ENCODE measurements around the gene IRF2BP2. TPM values are rescaled to one million over a fixed set of nuclear protein-coding genes. Genes with fewer than 3 reads are reported as not detected.

The IRF2BP2 gene
- polyA plus RNA-seq, 2 donors = 48.8 to 68.5 TPM

DNA sequence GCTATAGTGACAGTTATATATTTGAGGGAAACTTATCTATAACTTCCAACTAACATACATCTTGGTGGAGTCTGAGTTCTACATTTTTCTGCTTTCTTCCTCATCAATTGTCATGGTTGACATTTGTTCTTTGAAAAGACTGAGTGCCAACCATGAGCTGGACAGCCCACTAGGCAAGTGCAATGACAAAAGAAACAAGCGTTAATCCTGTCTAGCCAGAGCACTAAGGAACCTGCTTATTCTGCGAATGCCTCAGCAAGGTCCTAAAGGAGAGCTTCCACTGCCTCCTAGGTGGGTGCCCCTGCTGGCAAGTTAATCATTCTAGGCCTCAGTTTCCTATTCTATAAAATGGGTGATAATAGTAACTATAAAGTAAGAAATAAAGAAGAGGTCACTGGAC lies 44.8 kb downstream of the IRF2BP2 start:
- H3K27ac ChIP-seq (ENCODE audit: low read depth in 2 of 2, low read length in 1 of 2) = peak overlapping the region; percentile 30 to 74
- no peaks in the 10 kb centered on the region for H3K9me3 ChIP-seq (ENCODE audit: control insufficient read depth in 2 of 2, insufficient read depth in 1 of 2, low read depth in 1 of 2, low read length in 1 of 2)
- no peak overlapping the region for H3K4me3 ChIP-seq (ENCODE audit: low read depth in 1 of 2, low read length in 2 of 2)
- WGBS, 2 donors = 53 to 67% methylated on average over 2 of the region's 2 CpGs
- no peaks in the 10 kb centered on the region for H3K4me1 ChIP-seq (ENCODE audit: control insufficient read depth in 2 of 2, insufficient read depth in 2 of 2, low read length in 1 of 2)
- H3K36me3 ChIP-seq (ENCODE audit: control insufficient read depth in 2 of 2, insufficient read depth in 2 of 2, low read length in 1 of 2) = no peaks in the 10 kb centered on the region
- H3K27me3 ChIP-seq (ENCODE audit: control insufficient read depth in 1 of 2, insufficient read depth in 2 of 2, low read length in 2 of 2) = no peaks in the 10 kb centered on the region

DNA sequence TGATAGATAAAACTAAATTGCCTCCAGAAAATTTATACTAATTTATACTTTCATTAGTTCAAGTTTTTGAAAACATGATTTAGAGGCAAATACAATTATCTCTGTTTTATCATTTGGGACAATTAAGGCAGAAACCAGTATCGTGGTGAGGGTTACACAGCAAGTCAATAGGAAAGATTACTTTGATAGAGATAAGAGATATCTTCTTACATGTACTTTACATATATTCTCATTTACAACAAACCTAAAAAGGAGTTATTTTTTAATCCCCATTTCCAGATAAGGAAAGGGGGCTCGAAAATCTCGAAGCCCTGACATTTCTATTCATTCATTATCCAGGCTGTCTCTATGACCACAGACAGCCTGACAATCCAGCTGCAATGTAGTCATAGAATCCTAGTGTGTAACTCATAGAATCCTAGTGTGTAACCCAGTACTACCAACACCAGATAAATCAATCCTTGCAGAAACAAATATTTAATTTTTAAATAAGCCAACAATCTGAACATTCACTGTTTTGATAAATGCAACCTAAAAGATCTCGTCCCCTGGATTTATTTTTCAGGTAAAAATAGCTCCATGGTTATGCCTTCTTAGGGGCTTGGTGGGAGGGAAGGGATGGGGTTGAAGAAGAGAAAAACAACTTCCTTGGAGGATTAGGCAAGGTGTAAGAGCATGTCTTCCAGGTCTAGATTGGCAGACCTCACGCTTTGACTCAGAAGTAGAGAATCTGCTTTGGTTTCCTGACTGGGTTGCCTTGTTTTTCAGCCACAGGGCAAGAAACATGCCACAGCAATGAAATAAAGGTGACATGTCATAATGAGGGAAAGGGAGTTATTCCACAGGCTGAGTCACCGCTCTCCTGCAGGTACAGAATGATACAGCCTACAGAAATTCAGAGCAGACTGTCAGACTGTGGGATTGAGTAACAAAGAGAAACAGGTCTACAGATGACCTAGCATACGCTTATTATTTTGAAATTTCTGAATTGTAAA lies 45.6 kb downstream of the IRF2BP2 start:
- 47 to 54% methylated on average over 7 of the region's 7 CpGs for WGBS, 2 donors
- peak overlapping the region in 1 of 2 donors; percentile 60 for H3K27ac ChIP-seq (ENCODE audit: low read depth in 2 of 2, low read length in 1 of 2)
- no peaks in the 10 kb centered on the region for H3K36me3 ChIP-seq (ENCODE audit: control insufficient read depth in 2 of 2, insufficient read depth in 2 of 2, low read length in 1 of 2)

DNA sequence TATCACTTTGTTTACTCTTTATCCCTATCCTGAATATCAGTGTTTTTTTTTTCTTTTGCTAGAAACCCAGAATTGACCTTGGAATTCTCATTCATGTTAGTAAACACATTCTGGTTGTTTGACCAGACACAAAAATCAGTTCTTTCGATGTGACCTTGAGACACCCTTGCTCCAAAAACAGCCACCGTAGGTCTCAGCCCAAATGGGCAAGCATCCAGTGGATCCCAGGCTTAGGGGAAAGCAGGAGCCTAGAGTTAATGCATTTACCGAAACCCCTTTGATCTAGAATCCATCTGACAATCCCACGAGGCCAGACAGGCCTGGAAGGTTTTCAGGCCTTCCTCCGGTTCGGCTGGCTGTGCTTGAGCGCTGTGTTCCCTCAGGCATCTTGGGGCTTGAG lies 47.6 kb downstream of the IRF2BP2 start:
- no peaks in the 10 kb centered on the region for H3K9me3 ChIP-seq (ENCODE audit: control insufficient read depth in 2 of 2, insufficient read depth in 1 of 2, low read depth in 1 of 2, low read length in 1 of 2)

More for the DNA sequence above, 45.6 kb downstream of the IRF2BP2 start:
- no peak overlapping the region for H3K4me3 ChIP-seq (ENCODE audit: low read depth in 1 of 2, low read length in 2 of 2)
- peaks cover 0 to 3% of the 10 kb centered on the region in 2 donors for H3K4me1 ChIP-seq (ENCODE audit: control insufficient read depth in 2 of 2, insufficient read depth in 2 of 2, low read length in 1 of 2)
- H3K9me3 ChIP-seq (ENCODE audit: control insufficient read depth in 2 of 2, insufficient read depth in 1 of 2, low read depth in 1 of 2, low read length in 1 of 2) = no peaks in the 10 kb centered on the region
- H3K27me3 ChIP-seq (ENCODE audit: control insufficient read depth in 1 of 2, insufficient read depth in 2 of 2, low read length in 2 of 2) = no peaks in the 10 kb centered on the region

DNA sequence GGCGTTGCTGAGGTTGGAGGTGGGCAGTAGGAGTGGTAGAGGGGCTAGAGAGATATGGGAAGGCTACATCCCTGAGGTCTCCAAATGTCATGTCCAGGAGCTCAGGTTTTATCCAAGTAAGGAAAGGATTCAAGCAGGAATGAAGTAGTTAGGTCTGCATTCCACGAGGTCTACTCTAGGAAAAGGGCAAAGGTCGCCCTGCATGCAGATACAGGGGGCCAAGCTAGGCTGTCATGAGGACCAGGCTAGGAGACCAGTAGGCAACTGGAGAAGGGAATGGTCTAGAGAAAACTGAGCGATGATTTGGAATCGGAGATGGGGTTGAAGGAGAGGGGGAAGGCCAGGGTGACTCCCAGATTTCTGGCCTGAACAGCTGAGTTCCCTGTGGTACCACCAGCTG lies 48.7 kb downstream of the IRF2BP2 start:
- 90 to 91% methylated on average over 5 of the region's 5 CpGs for WGBS, 2 donors
- no peaks in the 10 kb centered on the region for H3K9me3 ChIP-seq (ENCODE audit: control insufficient read depth in 2 of 2, insufficient read depth in 1 of 2, low read depth in 1 of 2, low read length in 1 of 2)
- no peak overlapping the region for H3K27ac ChIP-seq (ENCODE audit: low read depth in 2 of 2, low read length in 1 of 2)
- no peaks in the 10 kb centered on the region for H3K36me3 ChIP-seq (ENCODE audit: control insufficient read depth in 2 of 2, insufficient read depth in 2 of 2, low read length in 1 of 2)
- peaks cover 0 to 4% of the 10 kb centered on the region in 2 donors for H3K4me1 ChIP-seq (ENCODE audit: control insufficient read depth in 2 of 2, insufficient read depth in 2 of 2, low read length in 1 of 2)
- no peak overlapping the region for H3K4me3 ChIP-seq (ENCODE audit: low read depth in 1 of 2, low read length in 2 of 2)
- H3K27me3 ChIP-seq (ENCODE audit: control insufficient read depth in 1 of 2, insufficient read depth in 2 of 2, low read length in 2 of 2) = no peaks in the 10 kb centered on the region

More for the DNA sequence above, 47.6 kb downstream of the IRF2BP2 start:
- H3K4me3 ChIP-seq (ENCODE audit: low read depth in 1 of 2, low read length in 2 of 2) = no peak overlapping the region
- WGBS, 2 donors = 40 to 46% methylated on average over 7 of the region's 7 CpGs
- no peaks in the 10 kb centered on the region for H3K36me3 ChIP-seq (ENCODE audit: control insufficient read depth in 2 of 2, insufficient read depth in 2 of 2, low read length in 1 of 2)
- H3K27ac ChIP-seq (ENCODE audit: low read depth in 2 of 2, low read length in 1 of 2) = peak overlapping the region in 1 of 2 donors; percentile 54
- no peaks in the 10 kb centered on the region for H3K27me3 ChIP-seq (ENCODE audit: control insufficient read depth in 1 of 2, insufficient read depth in 2 of 2, low read length in 2 of 2)
- peaks cover 0 to 4% of the 10 kb centered on the region in 2 donors for H3K4me1 ChIP-seq (ENCODE audit: control insufficient read depth in 2 of 2, insufficient read depth in 2 of 2, low read length in 1 of 2)

DNA sequence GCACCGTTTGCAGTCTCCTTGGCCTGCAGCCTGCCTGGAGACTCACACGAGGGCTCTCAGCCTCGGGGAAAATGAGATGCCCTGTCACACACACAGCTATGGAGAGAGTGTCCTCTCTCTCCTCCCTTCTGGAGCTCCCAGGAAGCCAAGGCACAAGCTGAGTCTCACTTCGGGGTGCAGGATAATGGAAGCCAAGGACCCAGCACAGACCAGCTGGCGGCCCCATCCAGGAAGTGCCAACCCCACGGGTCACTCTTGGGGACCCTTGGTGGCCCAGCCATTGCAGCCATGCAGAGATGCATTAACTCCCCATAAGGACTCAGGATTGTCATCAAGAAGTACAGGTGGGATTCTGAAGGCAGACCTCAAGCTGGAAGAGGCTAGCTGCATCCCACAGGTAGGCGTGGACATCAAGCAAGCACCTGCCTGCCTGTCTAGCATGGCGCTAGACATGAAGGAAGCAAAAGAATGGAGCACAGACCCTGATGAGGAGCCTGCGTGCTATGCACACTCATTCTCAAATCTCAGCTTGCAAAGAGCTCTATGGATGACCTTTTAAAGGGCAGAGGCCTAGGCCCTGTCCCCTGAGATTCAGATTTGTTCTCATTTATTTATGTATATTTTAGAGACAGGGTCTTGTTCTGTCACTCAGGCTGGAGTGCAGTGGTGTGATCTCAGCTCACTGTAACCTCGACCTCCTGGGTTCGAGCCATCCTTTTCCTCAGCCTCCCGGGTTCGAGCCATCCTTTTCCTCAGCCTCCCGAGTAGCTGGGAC lies 49.9 kb downstream of the IRF2BP2 start:
- no peaks in the 10 kb centered on the region for H3K27me3 ChIP-seq (ENCODE audit: control insufficient read depth in 1 of 2, insufficient read depth in 2 of 2, low read length in 2 of 2)
- no peak overlapping the region for H3K4me3 ChIP-seq (ENCODE audit: low read depth in 1 of 2, low read length in 2 of 2)
- no peaks in the 10 kb centered on the region for H3K9me3 ChIP-seq (ENCODE audit: control insufficient read depth in 2 of 2, insufficient read depth in 1 of 2, low read depth in 1 of 2, low read length in 1 of 2)
- 81 to 83% methylated on average over 14 of the region's 14 CpGs for WGBS, 2 donors
- H3K36me3 ChIP-seq (ENCODE audit: control insufficient read depth in 2 of 2, insufficient read depth in 2 of 2, low read length in 1 of 2) = no peaks in the 10 kb centered on the region
- H3K4me1 ChIP-seq (ENCODE audit: control insufficient read depth in 2 of 2, insufficient read depth in 2 of 2, low read length in 1 of 2) = peaks cover 0 to 4% of the 10 kb centered on the region in 2 donors
- H3K27ac ChIP-seq (ENCODE audit: low read depth in 2 of 2, low read length in 1 of 2) = no peak overlapping the region

DNA sequence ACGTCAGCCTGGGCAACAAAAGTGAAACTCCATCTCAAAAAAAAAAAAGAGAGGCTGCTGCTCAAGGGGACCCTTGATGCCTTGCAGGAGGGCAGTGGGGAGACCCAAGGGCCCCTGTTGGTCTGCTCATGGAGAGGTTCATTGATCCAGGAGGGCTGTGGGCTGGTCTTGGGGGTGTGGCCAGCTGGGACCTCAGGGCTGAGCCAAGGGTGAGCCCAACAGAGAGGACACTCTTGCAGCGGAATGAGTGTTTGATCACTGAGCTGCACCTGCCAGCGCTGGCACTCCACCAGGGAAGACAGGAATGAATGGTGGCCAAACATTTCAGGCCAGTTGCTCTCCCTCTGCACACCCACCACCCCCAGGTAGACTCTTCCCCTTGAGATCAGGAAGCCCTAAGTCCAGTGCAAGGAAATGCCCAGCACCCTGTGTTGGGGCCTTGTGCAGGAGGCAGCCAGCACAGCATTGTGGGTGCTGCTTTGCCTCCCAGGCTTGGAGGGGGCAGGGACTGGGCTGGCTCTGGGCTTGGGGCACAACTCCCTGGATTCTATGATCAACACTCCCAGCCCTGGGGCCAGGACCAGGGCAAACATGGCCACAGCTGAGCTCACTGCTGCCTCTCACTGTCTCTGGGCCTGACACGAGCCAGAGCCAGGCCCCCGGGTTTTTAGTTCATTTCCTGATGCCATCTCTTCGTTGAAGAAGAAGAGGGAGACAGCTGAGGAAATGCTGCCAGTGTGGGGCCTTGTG lies 50.7 kb downstream of the IRF2BP2 start:
- no peak overlapping the region for H3K27ac ChIP-seq (ENCODE audit: low read depth in 2 of 2, low read length in 1 of 2)
- H3K27me3 ChIP-seq (ENCODE audit: control insufficient read depth in 1 of 2, insufficient read depth in 2 of 2, low read length in 2 of 2) = no peaks in the 10 kb centered on the region
- 77 to 78% methylated on average over 6 of the region's 6 CpGs for WGBS, 2 donors
- H3K4me1 ChIP-seq (ENCODE audit: control insufficient read depth in 2 of 2, insufficient read depth in 2 of 2, low read length in 1 of 2) = peaks cover 0 to 4% of the 10 kb centered on the region in 2 donors
- H3K36me3 ChIP-seq (ENCODE audit: control insufficient read depth in 2 of 2, insufficient read depth in 2 of 2, low read length in 1 of 2) = no peaks in the 10 kb centered on the region
- H3K9me3 ChIP-seq (ENCODE audit: control insufficient read depth in 2 of 2, insufficient read depth in 1 of 2, low read depth in 1 of 2, low read length in 1 of 2) = no peaks in the 10 kb centered on the region
- no peak overlapping the region for H3K4me3 ChIP-seq (ENCODE audit: low read depth in 1 of 2, low read length in 2 of 2)

DNA sequence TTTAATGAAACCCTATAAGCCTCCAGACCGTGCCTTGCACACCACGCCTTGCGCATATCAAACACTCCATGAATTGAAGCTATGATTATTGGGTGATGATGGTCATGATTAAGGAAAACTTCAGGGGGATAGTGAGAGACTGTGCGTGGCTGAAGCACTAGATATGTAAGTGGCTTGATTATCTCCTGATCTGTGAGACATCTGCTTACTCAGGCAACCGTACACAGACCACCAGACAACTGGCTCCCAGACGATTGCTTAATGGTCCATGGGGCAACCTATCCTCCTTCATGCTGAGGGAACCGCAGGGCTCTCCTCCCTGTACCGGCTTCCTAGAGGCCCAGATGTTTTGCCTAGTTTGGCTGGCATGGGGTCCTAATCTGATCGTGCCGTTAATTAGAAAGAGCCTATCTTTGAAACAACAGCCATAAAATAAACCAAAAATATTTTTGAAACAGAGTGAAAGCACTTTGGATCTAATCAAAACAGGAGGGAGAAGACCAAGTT lies 51.6 kb downstream of the IRF2BP2 start:
- 88 to 89% methylated on average over 10 of the region's 10 CpGs for WGBS, 2 donors
- Histone ChIP-seq H3K27me3 (ENCODE audit: control insufficient read depth in 1 of 2, insufficient read depth in 2 of 2, low read length in 2 of 2) (no peaks in the 10 kb centered on the region), H3K4me3 (ENCODE audit: low read depth in 1 of 2, low read length in 2 of 2) (no peak overlapping the region), H3K9me3 (ENCODE audit: control insufficient read depth in 2 of 2, insufficient read depth in 1 of 2, low read depth in 1 of 2, low read length in 1 of 2) (no peaks in the 10 kb centered on the region), H3K27ac (ENCODE audit: low read depth in 2 of 2, low read length in 1 of 2) (no peak overlapping the region), H3K4me1 (ENCODE audit: control insufficient read depth in 2 of 2, insufficient read depth in 2 of 2, low read length in 1 of 2) (peaks cover 0 to 4% of the 10 kb centered on the region in 2 donors), H3K36me3 (ENCODE audit: control insufficient read depth in 2 of 2, insufficient read depth in 2 of 2, low read length in 1 of 2) (no peaks in the 10 kb centered on the region)

DNA sequence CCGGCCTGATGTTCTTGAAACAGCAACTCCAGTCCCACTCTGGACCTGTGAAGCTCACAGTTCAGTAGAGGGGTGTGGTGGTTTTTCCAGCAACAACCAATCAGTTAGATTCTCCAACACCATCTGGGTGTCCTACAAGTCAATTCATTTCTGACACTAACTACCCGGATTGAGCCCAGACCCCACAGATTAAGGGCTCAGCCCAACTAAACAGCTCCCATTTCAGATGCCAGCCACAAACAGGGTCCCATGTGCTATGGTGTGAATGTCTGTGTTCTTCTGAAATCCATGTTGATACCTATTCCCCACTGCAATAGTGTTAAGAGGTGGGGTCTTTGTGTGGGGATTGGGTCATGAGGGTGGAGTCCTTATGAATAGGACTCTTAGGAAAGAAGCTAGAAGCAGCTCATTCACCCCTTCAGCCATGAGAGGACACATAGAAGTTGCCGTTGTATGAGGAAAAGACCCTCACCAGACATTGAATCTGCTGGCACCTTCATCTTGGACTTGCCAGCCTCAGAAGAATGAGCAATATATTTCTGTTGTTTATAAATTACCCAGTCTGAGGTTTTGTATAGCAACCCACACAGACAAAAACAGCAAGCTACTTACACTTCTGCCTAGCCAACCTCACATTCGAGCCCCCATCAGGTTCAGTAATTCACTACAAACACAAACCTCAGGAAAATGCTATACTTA lies 53.6 kb downstream of the IRF2BP2 start:
- Histone ChIP-seq H3K4me1 (ENCODE audit: control insufficient read depth in 2 of 2, insufficient read depth in 2 of 2, low read length in 1 of 2) (peaks cover 0 to 4% of the 10 kb centered on the region in 2 donors), H3K4me3 (ENCODE audit: low read depth in 1 of 2, low read length in 2 of 2) (no peak overlapping the region), H3K27me3 (ENCODE audit: control insufficient read depth in 1 of 2, insufficient read depth in 2 of 2, low read length in 2 of 2) (no peaks in the 10 kb centered on the region), H3K36me3 (ENCODE audit: control insufficient read depth in 2 of 2, insufficient read depth in 2 of 2, low read length in 1 of 2) (no peaks in the 10 kb centered on the region), H3K27ac (ENCODE audit: low read depth in 2 of 2, low read length in 1 of 2) (no peak overlapping the region), H3K9me3 (ENCODE audit: control insufficient read depth in 2 of 2, insufficient read depth in 1 of 2, low read depth in 1 of 2, low read length in 1 of 2) (no peaks in the 10 kb centered on the region)
- 86 to 90% methylated on average over 4 of the region's 4 CpGs for WGBS, 2 donors

Measured in esophagus (tissue), 2 donors.